Hematopoietic multipotent progenitor cell treated with erythropoietin and hydrocortisone succinate and interleukin-3 and kit ligand, for 6 days (in vitro differentiated cells): ENCODE results near the gene ACVR1.

Source experiments
- DNase-seq: peaks from one replicate; pipeline ENCODE4 v3.0.0-alpha.2; 2015

The ACVR1 gene

DNA sequence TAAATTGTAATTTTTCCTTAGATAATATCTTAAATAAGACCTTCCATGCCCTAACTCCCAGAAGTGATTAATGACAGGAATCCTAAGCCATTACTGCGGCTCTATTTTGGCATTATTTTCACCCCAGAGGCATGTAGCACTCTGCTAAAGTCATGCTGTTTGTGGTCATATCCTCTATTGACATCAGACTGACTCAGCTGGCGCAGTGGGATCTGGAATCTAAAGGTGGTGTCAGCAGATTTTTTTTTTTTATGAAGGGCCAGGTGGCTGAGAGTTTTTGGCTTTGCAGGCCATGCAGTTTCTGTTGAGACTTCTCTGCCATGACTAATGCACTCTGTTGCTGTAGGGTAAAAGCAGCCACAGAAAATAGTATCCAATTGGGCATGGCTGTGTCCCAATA, 183.4 kb downstream of the ACVR1 start:
- DNase-seq: no peak

- DNase-seq: no peak
These were observed 184.4 kb downstream of the ACVR1 start for GRCh38 chr2:157691695-157692094.

DNA sequence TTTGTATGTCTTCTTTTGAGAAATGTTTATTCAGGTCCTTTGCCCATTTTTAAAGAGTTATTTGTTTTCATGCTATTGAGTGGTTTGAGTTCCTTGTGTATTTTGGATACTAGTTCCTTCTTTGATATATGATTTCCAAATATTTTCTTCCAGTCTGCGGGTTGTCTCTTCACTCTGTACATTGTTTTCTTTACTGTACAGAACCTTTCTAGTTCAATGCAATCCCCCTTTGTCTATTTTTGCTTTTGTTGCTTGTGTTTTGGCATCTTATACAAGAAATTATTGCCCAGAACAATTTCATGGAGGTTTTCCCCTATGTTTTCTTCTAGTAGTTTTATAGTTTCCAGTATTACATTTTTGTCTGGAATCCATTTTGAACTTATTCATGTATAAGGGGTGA, 185.0 kb downstream of the ACVR1 start:
- no peak for DNase-seq
